NCI-H460 (cell line): ENCODE measurements around the gene LDB3. TPM values are rescaled to one million over a fixed set of nuclear protein-coding genes. Genes with fewer than 3 reads are reported as not detected.
A peak's percentile ranks its signal among the peaks of the same experiment; 100 is the strongest.

ENCODE experiments used
- DNase-seq: peaks from one replicate; pipeline ENCODE4 v3.0.0-alpha.2; 2016; ENCODE audit warnings: low read depth; ENCODE audit errors: extremely low read depth
- total RNA-seq: library from RNA; depleted of rRNA; stranded (reverse); fragments of >200 nt; shearing (Covaris generic); gene quantifications from 2 replicates; pipeline ENCODE4 v1.2.3, GENCODE V29; 2014

The LDB3 gene
- total RNA-seq, 1 experiment from 2014 or later: 0.15 TPM

DNA sequence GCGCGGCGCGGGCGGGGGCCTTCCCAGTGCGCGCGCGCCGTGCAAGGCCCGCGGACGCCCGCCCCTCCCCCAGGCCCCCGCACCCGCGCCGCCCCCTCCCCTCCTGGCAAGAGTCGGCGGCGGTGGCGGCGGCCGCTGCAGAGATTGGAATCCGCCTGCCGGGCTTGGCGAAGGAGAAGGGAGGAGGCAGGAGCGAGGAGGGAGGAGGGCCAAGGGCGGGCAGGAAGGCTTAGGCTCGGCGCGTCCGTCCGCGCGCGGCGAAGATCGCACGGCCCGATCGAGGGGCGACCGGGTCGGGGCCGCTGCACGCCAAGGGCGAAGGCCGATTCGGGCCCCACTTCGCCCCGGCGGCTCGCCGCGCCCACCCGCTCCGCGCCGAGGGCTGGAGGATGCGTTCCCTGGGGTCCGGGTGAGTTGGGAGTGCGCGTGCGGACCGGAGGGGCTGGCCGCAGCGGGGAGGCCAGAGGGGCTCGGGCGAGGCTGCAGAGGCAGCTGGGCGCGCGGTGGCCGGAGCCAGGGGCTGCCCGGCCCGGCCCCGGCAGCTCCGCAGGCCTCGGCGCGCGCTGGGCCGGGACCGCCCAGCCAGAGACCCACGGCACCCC lies 88.3 kb downstream of the LDB3 start, which contains the start of gene BMPR1A:
TSS of gene BMPR1A (plus strand) at position 109 of the 602 bp plus-strand sequence. CDS start 119,400 bp downstream, outside the sequence.
- peak; percentile 88 for DNase-seq

DNA sequence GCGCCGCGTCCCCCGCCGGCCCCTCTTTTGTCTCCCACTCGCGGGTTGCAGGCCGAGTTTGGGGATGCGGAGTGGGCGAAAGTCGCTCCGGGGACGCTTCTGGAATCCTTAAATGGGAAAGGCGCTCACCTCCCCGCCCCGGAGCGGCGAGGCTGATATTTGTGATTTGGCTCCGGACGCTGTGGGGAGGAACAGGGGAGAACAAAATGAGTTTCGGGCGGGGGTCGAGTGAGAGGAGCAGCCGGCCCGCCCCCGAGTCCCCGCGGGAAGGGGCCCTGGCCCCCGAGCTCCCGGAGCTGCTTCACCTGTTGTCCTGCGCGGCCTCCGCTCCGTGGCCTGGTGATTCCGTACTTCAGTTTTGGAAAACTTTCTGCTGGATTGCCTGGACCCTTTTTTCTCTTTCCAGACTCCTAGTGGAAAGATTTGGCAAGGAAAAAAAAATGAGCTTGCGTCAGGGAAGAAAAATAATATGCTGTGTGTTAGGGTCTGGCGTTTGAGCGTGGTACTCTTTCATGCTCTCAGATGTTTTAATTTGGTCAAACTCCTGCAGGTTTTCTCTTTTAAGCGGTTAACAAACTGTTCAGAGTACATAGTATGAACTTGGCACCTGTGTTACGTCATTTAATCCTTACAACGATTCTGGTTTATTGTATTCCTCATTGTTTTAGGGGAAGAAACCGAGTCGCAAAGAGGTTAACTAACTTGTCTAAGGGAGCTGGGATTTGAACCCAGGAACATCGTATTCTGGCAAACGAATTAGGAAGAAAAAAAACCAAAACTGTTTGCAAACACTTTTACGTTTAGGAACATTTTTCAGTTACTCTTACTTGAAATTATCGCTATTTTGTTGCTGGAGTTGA lies 89.0 kb downstream of the LDB3 start:
- DNase-seq: peak; percentile 28

- DNase-seq: no peak
Measured at GRCh38 chr10:86758189-86759072, 90.1 kb downstream of the LDB3 start.

GRCh38 chr10:86759073-86759672 lies 90.9 kb downstream of the LDB3 start:
- no peak for DNase-seq

GRCh38 chr10:86763404-86763803 lies 95.1 kb downstream of the LDB3 start:
- DNase-seq: no peak

DNA sequence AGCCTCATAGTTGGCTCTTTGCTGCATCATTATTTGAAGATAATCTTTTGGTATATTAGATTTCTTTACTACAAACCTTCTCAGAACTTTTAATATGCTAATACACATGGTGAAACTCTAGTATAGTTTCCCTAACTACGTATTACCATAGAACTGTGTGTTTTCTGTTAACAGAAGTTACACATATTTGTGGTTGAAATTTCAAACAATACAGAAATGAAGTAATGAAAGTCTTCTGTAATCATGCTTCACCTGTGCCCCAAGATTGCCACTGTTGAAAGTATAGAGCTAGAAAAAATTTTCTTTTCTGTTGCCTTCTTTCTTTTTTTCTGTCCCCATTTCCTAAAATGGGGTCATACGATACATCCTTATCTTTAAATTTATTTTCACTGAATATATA lies 97.2 kb downstream of the LDB3 start:
- no peak for DNase-seq

DNA sequence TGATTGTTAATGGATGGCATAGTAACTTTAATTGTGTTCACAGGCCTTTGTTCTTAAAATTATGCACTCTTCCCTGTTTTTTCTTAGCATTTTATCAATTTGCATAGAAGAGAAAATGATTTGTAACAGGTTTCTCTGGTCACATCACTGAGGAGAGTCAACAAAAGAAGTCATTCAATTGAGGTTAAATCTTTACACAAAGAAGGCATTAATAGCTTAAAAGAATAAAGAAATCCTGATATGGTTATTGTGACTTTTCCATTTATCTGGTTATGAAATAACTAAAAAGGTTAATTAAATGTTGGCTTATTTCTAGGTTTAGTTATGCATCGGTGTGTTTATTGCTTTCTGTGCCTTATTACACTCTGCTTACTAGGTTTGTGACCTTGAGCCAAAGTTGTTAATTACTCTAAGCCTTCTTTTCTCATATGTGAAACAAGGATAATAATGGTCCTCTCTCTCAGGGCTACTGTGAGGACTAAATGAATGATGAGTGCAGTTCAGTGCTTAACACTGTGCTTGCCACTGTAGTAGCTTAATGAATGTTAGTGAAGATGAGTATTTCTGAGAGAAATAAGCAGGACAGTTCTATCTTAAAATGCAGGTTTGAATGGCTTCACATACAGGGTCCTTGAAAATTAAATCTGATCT lies 100.2 kb downstream of the LDB3 start:
- DNase-seq: no peak

- DNase-seq: no peak
Measured at GRCh38 chr10:86769991-86770390, 101.7 kb downstream of the LDB3 start.

GRCh38 chr10:86770412-86770960 lies 102.2 kb downstream of the LDB3 start:
- DNase-seq: no peak

DNA sequence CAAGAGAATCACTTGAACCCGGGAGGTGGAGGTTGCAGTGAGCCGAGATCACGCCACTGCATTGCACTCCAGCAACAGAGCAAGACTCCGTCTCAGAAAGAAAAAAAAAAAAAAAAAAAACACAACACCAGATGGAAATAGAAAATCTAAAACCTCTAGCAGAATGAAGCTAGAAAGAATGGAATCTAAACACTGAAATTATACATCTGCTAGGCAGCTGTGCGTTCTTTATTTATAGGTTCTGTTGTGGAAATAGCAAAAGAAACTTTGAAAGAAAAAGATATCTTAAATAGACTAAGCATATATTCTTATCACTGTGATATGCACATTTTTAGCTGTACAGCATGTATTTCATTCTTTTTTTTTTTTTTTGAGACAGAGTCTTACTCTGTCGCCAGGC lies 105.2 kb downstream of the LDB3 start:
- DNase-seq: no peak

GRCh38 chr10:86775056-86775869 lies 107.0 kb downstream of the LDB3 start:
- no peak for DNase-seq

DNA sequence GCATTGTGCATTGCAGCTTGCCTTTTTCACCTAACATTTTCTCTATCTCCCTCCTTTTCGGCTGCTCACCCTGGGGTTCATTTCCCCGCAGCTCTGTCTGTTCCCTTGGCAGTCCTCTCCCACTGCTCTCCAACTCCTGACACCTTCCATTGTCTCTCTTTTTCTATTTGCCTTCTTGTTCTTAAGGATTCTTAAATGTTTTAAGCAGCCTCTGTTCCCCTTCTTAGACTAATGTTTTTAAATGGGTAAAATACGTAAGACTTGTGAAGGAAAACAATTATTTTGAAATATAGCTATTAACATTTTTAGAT lies 107.5 kb downstream of the LDB3 start:
- DNase-seq: no peak

DNA sequence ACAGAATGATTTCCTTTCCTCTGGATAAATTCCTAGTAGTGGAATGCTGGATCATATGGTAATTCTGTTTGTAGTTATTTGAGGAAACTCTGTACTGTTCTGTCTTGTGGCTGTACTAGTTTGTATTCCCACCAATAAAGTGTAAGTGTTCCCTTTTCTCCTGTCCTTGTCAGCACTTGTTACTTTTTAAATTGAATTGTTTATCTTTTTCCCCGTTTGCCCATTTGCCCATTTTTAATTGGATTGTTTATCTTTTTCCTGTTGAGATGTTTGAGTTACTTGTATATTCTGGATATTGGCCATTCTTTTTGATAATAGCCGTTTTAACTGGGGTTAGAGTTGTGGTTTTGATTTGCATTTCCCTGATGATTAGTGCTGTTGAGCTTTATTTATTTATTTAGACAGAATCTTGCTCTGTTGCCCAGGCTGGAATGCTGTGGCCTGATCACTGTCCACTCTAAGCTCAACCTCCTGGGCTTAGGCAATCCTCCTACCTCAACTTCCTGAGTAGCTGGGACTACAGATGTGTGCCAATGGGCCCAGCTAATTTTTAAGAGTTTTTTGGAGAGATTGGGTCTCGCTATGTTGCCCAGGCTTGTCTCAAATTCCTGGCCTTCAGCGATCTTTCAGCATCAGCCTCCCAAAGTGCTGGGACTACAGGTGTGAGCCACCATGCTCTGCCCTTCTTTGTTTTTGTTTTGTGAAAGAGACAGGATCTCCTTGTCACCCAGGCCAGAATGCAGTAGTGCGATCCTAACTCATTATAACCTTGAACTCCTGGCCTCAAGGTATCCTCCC lies 111.1 kb downstream of the LDB3 start:
- DNase-seq: no peak

GRCh38 chr10:86782701-86783418 lies 114.5 kb downstream of the LDB3 start:
- DNase-seq: no peak

- no peak for DNase-seq
Measured at GRCh38 chr10:86785037-86785436, 116.7 kb downstream of the LDB3 start.
